ENCODE results near the gene EFCAB11. TPM values are rescaled to one million over a fixed set of nuclear protein-coding genes. Genes with fewer than 3 reads are reported as not detected.

Gene EFCAB11
- total RNA-seq, 1 donor from 2014 or later, result 7.5 TPM

- peak overlapping the region; percentile 13 for H3K4me3 ChIP-seq (ENCODE audit: insufficient read depth, low read depth, low read length)
- TF ChIP-seq CTCF (IDR thresholded peaks at IDR 0.05; ENCODE audit: insufficient read depth, low read depth, low read length) (no peak), EZH2 (IDR thresholded peaks at IDR 0.05; ENCODE audit: insufficient read depth, low read length) (no peak)
These were observed 43.3 kb downstream of the EFCAB11 start for GRCh38 chr14:89911010-89911919.

GRCh38 chr14:89910691-89911009 is 43.9 kb downstream of the EFCAB11 start:
- Histone ChIP-seq H3K79me2 (ENCODE audit: insufficient read depth, low read length) (no peaks in the 10 kb centered on the region), H2AFZ (ENCODE audit: low read depth, low read length) (no peak overlapping the region), H3K4me3 (ENCODE audit: insufficient read depth, low read depth, low read length) (no peak overlapping the region), H3K27ac (ENCODE audit: low read depth, low read length) (peak overlapping the region; percentile 92), H3K9ac (ENCODE audit: low read length) (peak overlapping the region; percentile 83), H3K4me1 (ENCODE audit: insufficient read depth, low read length) (peaks cover 29% of the 10 kb centered on the region), H3K36me3 (ENCODE audit: insufficient read depth, low read length) (no peaks in the 10 kb centered on the region), H3K27me3 (ENCODE audit: insufficient read depth, low read length) (no peaks in the 10 kb centered on the region), H3K4me2 (ENCODE audit: low read length) (peak overlapping the region; percentile 75), H4K20me1 (ENCODE audit: insufficient read depth, low read length) (no peaks in the 10 kb centered on the region), H3K9me3 (ENCODE audit: insufficient read depth, low read depth, low read length) (no peaks in the 10 kb centered on the region)
- FAIRE-seq (peak; percentile 29), DNase-seq (ENCODE audit: low read depth) (no peak)
- Mint-ChIP-seq H3K4me3 (ENCODE audit: unreplicated experiment) (peak overlapping the region; percentile 55), H3K27ac (ENCODE audit: unreplicated experiment) (peak overlapping the region; percentile 100), H3K27me3 (ENCODE audit: low read depth, unreplicated experiment) (no peaks in the 10 kb centered on the region), H3K36me3 (ENCODE audit: low read depth, unreplicated experiment) (no peaks in the 10 kb centered on the region), H3K4me1 (ENCODE audit: low read depth, unreplicated experiment) (peaks cover 39% of the 10 kb centered on the region), H3K9me3 (ENCODE audit: unreplicated experiment) (peaks cover 5% of the 10 kb centered on the region)
- TF ChIP-seq EZH2 (IDR thresholded peaks at IDR 0.05; ENCODE audit: insufficient read depth, low read length) (no peak), CTCF (IDR thresholded peaks at IDR 0.05; ENCODE audit: insufficient read depth, low read depth, low read length) (no peak)

More at GRCh38 chr14:89911010-89911919, 43.3 kb downstream of the EFCAB11 start:
- peaks cover 39% of the 10 kb centered on the region for H3K4me1 Mint-ChIP-seq (ENCODE audit: low read depth, unreplicated experiment)
- FAIRE-seq (peak; percentile 43), DNase-seq (ENCODE audit: low read depth) (peak; percentile 71)
- H3K9me3 Mint-ChIP-seq (ENCODE audit: unreplicated experiment), result peaks cover 5% of the 10 kb centered on the region
- H3K4me3 Mint-ChIP-seq (ENCODE audit: unreplicated experiment), result peak overlapping the region; percentile 55
- peaks cover 29% of the 10 kb centered on the region for H3K4me1 ChIP-seq (ENCODE audit: insufficient read depth, low read length)
- no peaks in the 10 kb centered on the region for H3K27me3 ChIP-seq (ENCODE audit: insufficient read depth, low read length)
- H3K27ac Mint-ChIP-seq (ENCODE audit: unreplicated experiment), result peak overlapping the region; percentile 100
- H3K79me2 ChIP-seq (ENCODE audit: insufficient read depth, low read length), result no peaks in the 10 kb centered on the region
- no peaks in the 10 kb centered on the region for H3K27me3 Mint-ChIP-seq (ENCODE audit: low read depth, unreplicated experiment)
- H4K20me1 ChIP-seq (ENCODE audit: insufficient read depth, low read length), result no peaks in the 10 kb centered on the region
- H3K9ac ChIP-seq (ENCODE audit: low read length), result peak overlapping the region; percentile 83
- H3K36me3 ChIP-seq (ENCODE audit: insufficient read depth, low read length), result no peaks in the 10 kb centered on the region
- peak overlapping the region; percentile 36 for H2AFZ ChIP-seq (ENCODE audit: low read depth, low read length)
- H3K4me2 ChIP-seq (ENCODE audit: low read length), result peak overlapping the region; percentile 75
- peak overlapping the region; percentile 92 for H3K27ac ChIP-seq (ENCODE audit: low read depth, low read length)
- H3K36me3 Mint-ChIP-seq (ENCODE audit: low read depth, unreplicated experiment), result no peaks in the 10 kb centered on the region
- no peaks in the 10 kb centered on the region for H3K9me3 ChIP-seq (ENCODE audit: insufficient read depth, low read depth, low read length)

GRCh38 chr14:89909586-89909985 is 44.9 kb downstream of the EFCAB11 start:
- no peaks in the 10 kb centered on the region for H3K27me3 Mint-ChIP-seq (ENCODE audit: low read depth, unreplicated experiment)
- Histone ChIP-seq H3K27me3 (ENCODE audit: insufficient read depth, low read length) (no peaks in the 10 kb centered on the region), H3K79me2 (ENCODE audit: insufficient read depth, low read length) (no peaks in the 10 kb centered on the region), H3K4me2 (ENCODE audit: low read length) (no peak overlapping the region), H3K36me3 (ENCODE audit: insufficient read depth, low read length) (no peaks in the 10 kb centered on the region), H3K9ac (ENCODE audit: low read length) (no peak overlapping the region), H4K20me1 (ENCODE audit: insufficient read depth, low read length) (no peaks in the 10 kb centered on the region), H3K4me1 (ENCODE audit: insufficient read depth, low read length) (peaks cover 29% of the 10 kb centered on the region), H3K9me3 (ENCODE audit: insufficient read depth, low read depth, low read length) (no peaks in the 10 kb centered on the region), H3K27ac (ENCODE audit: low read depth, low read length) (no peak overlapping the region), H2AFZ (ENCODE audit: low read depth, low read length) (no peak overlapping the region), H3K4me3 (ENCODE audit: insufficient read depth, low read depth, low read length) (no peak overlapping the region)
- no peak overlapping the region for H3K27ac Mint-ChIP-seq (ENCODE audit: unreplicated experiment)
- peaks cover 39% of the 10 kb centered on the region for H3K4me1 Mint-ChIP-seq (ENCODE audit: low read depth, unreplicated experiment)
- H3K4me3 Mint-ChIP-seq (ENCODE audit: unreplicated experiment), result no peak overlapping the region
- DNase-seq (ENCODE audit: low read depth) (no peak), FAIRE-seq (no peak)
- H3K9me3 Mint-ChIP-seq (ENCODE audit: unreplicated experiment), result peaks cover 5% of the 10 kb centered on the region
- no peaks in the 10 kb centered on the region for H3K36me3 Mint-ChIP-seq (ENCODE audit: low read depth, unreplicated experiment)
- no peak for TF ChIP-seq EZH2 (IDR thresholded peaks at IDR 0.05; ENCODE audit: insufficient read depth, low read length)
- TF ChIP-seq CTCF (IDR thresholded peaks at IDR 0.05; ENCODE audit: insufficient read depth, low read depth, low read length), result no peak
